Kidney epithelial cell (primary cell): ENCODE data around the gene DCLK3. TPM values are rescaled to one million over a fixed set of nuclear protein-coding genes. Genes with fewer than 3 reads are reported as not detected.
A peak's percentile ranks its signal among the peaks of the same experiment; 100 is the strongest.

Source experiments
- DNase-seq: peaks from one replicate; pipeline ENCODE4 v3.0.0-alpha.2; 2010; ENCODE audit warnings: low read depth
- H3K27me3 ChIP-seq: 2 replicates; pipeline ENCODE4 v1.6.0; 2011; ENCODE audit warnings: low read length; ENCODE audit not compliant: control insufficient read depth, insufficient read depth
- H3K36me3 ChIP-seq: 2 replicates; pipeline ENCODE4 v1.5.1; 2011; ENCODE audit warnings: low read length; ENCODE audit not compliant: control insufficient read depth, insufficient read depth
- H3K4me3 ChIP-seq: 2 replicates; pipeline ENCODE4 v1.5.1; 2011; ENCODE audit warnings: low read depth, mild to moderate bottlenecking, control low read depth, low read length
- CTCF ChIP-seq: IDR thresholded peaks from 2 replicates; pipeline ENCODE4 v1.5.1; 2011; ENCODE audit warnings: mild to moderate bottlenecking, moderate library complexity, low read length, control low read depth, inconsistent platforms; ENCODE audit not compliant: insufficient read depth, poor library complexity, severe bottlenecking
- total RNA-seq: library from RNA; depleted of rRNA; stranded (reverse); fragments of >200 nt; gene quantifications from 2 replicates; pipeline ENCODE4 v1.2.3, GENCODE V29; 2015

The DCLK3 gene
- total RNA-seq, 1 donor from 2014 or later: 0.04 TPM

- H3K36me3 ChIP-seq: no peaks in the 10 kb centered on the region
- peaks cover 1% of the 10 kb centered on the region for H3K27me3 ChIP-seq
- no peak for TF ChIP-seq CTCF
- no peak for DNase-seq
- no peak overlapping the region for H3K4me3 ChIP-seq
These were observed 31.1 kb downstream of the DCLK3 start for GRCh38 chr3:36733162-36733696.

- Histone ChIP-seq H3K4me3 (no peak overlapping the region), H3K36me3 (no peaks in the 10 kb centered on the region), H3K27me3 (peaks cover 2% of the 10 kb centered on the region)
- no peak for TF ChIP-seq CTCF
- DNase-seq: no peak
These were observed 33.4 kb downstream of the DCLK3 start for GRCh38 chr3:36730966-36731365.

- DNase-seq: peak; percentile 16
- peak; percentile 56 for TF ChIP-seq CTCF
- H3K36me3 ChIP-seq: no peaks in the 10 kb centered on the region
These were observed 34.9 kb downstream of the DCLK3 start for GRCh38 chr3:36729204-36730056.

GRCh38 chr3:36714343-36715086, 49.8 kb downstream of the DCLK3 start:
- TF ChIP-seq CTCF: peak; percentile 29
- no peak for DNase-seq

More at GRCh38 chr3:36729204-36730056, 34.9 kb downstream of the DCLK3 start:
- Histone ChIP-seq H3K4me3 (no peak overlapping the region), H3K27me3 (peaks cover 2% of the 10 kb centered on the region)

GRCh38 chr3:36713904-36714303, 50.4 kb downstream of the DCLK3 start:
- no peak overlapping the region for H3K4me3 ChIP-seq
- TF ChIP-seq CTCF: no peak
- H3K36me3 ChIP-seq: no peaks in the 10 kb centered on the region
- no peak for DNase-seq
- no peaks in the 10 kb centered on the region for H3K27me3 ChIP-seq

More at GRCh38 chr3:36714343-36715086, 49.8 kb downstream of the DCLK3 start:
- no peaks in the 10 kb centered on the region for H3K27me3 ChIP-seq
- no peaks in the 10 kb centered on the region for H3K36me3 ChIP-seq
- H3K4me3 ChIP-seq: no peak overlapping the region
